ENCODE results near the gene CELSR1.

GRCh38 chr22:46387748-46388147 lies 149.7 kb downstream of the CELSR1 start:
- no peak for TF ChIP-seq CTCF (IDR thresholded peaks at IDR 0.05)
- no peak for TF ChIP-seq POLR2A (IDR thresholded peaks at IDR 0.05)

Measured in adrenal gland (tissue), 5 donors.